ENCODE data around the gene CRB1.

Gene CRB1

GRCh38 chr1:197510691-197511378 lies 242.8 kb downstream of the CRB1 start:
- TF ChIP-seq GATA3 (IDR thresholded peaks at IDR 0.05; ENCODE audit: low read depth, low read length): no peak

- TF ChIP-seq GATA2 (IDR thresholded peaks at IDR 0.05; ENCODE audit: low read depth, low read length) (no peak), GATA3 (IDR thresholded peaks at IDR 0.05; ENCODE audit: low read depth, low read length) (no peak)
Observed at GRCh38 chr1:197515421-197515820, 247.4 kb downstream of the CRB1 start.

- TF ChIP-seq GATA2 (IDR thresholded peaks at IDR 0.05; ENCODE audit: low read depth, low read length): no peak
- TF ChIP-seq GATA3 (IDR thresholded peaks at IDR 0.05; ENCODE audit: low read depth, low read length): no peak
Observed at GRCh38 chr1:197519741-197520334, 251.8 kb downstream of the CRB1 start.

DNA sequence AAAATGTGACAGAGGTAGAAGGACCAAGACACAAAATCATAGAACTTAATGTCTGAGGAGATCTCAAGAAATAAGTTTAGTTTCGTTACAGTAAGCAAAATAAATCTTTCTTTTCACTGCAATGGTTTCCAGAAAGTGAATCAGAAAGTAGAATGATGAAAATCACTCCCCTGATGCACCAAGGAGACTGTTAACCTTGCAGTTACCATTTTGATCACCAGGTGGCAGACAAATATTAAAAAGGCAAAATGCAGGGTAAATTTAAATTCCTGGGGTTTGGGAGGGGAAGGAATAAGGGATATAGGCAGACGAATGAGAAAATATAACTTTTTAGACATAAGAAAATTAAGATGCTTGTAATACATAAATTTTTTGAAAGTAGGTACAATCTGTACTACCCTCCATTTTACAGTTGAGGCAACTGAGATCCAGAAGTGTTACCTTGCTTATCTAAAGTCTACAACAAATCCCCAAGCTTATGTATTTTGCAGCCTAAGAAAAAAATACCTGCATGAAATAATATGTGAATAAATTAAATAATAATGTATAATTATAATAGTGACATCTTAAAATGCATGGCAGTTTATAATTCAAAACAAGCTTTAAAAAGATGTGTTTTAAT lies 253.2 kb downstream of the CRB1 start:
- TF ChIP-seq GATA2 (IDR thresholded peaks at IDR 0.05; ENCODE audit: low read depth, low read length) (no peak), GATA3 (IDR thresholded peaks at IDR 0.05; ENCODE audit: low read depth, low read length) (no peak)

DNA sequence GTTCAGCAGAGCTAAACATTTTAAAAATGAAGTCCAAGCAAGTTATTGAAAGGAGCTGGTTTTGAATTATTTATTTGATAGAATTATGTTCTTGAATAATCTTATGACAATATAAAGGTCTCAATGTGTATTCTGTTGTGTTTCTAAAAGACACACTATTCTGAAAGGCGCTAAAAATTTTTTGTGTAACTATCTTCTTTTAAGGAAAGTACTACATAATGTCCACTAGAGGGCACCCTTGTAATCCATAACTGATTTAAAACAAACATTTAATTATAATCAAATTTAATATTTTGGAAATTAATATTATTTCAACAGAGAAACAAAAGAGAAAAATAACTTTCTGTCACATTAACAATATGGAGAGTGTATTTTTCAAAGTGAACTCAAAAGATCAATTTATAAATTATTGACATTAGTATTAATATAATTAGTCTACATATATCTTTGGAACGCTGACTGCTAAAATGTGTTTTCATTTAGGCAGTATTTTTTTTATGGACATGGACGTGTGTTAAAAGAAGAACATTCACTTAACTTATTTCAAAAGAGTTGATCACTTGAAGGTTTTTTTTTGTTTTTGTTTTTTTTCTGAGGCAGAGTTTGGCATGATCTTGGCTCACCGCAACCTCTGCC lies 258.8 kb downstream of the CRB1 start:
- TF ChIP-seq GATA2 (IDR thresholded peaks at IDR 0.05; ENCODE audit: low read depth, low read length) (no peak), GATA3 (IDR thresholded peaks at IDR 0.05; ENCODE audit: low read depth, low read length) (no peak)
